Urinary bladder (tissue), 4 donors: ENCODE data around the gene ANP32E. TPM values are rescaled to one million over a fixed set of nuclear protein-coding genes. Genes with fewer than 3 reads are reported as not detected.
"Not testable (repeated sequence)": the region's sequence is repeated elsewhere in the genome, so short reads cannot be mapped to it uniquely, and the experiment has no call there.

Source experiments
- DNase-seq: peaks from one replicate; pipeline ENCODE4 v3.0.0-alpha.2; 2015; ENCODE audit errors: extremely low spot score
- H3K27ac ChIP-seq: one replicate; pipeline ENCODE4 v1.5.1; 2013; ENCODE audit warnings: low read depth, mild to moderate bottlenecking, moderate library complexity
- H3K36me3 ChIP-seq: one replicate; pipeline ENCODE4 v1.6.1; 2013; ENCODE audit warnings: mild to moderate bottlenecking, moderate library complexity; ENCODE audit not compliant: insufficient read depth
- H3K4me1 ChIP-seq: one replicate; pipeline ENCODE4 v1.6.1; 2013; ENCODE audit warnings: mild to moderate bottlenecking, moderate library complexity; ENCODE audit not compliant: insufficient read depth
- H3K4me3 ChIP-seq: one replicate; pipeline ENCODE4 v1.5.1; 2013; ENCODE audit warnings: low read depth, low read length
- WGBS: extraction: QIAGEN DNeasy Blood & Tissue Kit; methylation state at CpG from one replicate; pipeline ENCODE4 v1.1.7; 2013; 5-methylcytosine and 5-hydroxymethylcytosine counted together
- polyA plus RNA-seq: library from polyadenylated mRNA; stranded (reverse); fragments of 200-250 nt; gene quantifications from one replicate; pipeline ENCODE4 v1.2.3, GENCODE V29; 2013
- total RNA-seq: library from RNA; depleted of rRNA; stranded (reverse); fragments of >200 nt; gene quantifications from one replicate; pipeline ENCODE4 v1.2.3, GENCODE V29; 2014
- donor health status: healthy with polysubstance abuse.
- donor health status: healthy.

ANP32E gene
- total and polyA plus RNA-seq, 2 donors: 30.8 to 38.8 TPM

DNA sequence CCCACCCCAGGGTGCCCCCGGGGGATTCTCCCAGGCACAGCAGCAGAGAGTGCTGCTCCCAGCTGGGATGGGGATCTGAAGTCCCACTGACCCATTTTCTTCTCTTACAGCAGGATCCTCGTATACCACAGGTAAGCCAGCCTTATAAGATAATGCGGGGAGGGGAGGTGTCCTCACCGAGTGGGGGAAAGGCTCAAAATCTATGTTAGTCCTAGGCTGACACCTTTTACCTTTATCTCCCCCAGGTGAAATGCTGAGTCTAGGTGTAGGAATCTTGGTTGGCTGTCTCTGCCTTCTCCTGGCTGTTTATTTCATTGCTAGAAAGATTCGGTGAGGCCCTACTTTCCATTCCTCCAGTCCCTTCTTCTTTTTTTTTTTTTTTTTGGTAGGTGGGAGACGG is 27.6 kb upstream of the ANP32E start:
- DNase-seq: no peak
- no peak overlapping the region for H3K4me3 ChIP-seq
- H3K27ac ChIP-seq: no peak overlapping the region
- peaks cover 2% of the 10 kb centered on the region for H3K36me3 ChIP-seq
- 74% methylated on average over 6 of the region's 6 CpGs for WGBS
- no peaks in the 10 kb centered on the region for H3K4me1 ChIP-seq

DNA sequence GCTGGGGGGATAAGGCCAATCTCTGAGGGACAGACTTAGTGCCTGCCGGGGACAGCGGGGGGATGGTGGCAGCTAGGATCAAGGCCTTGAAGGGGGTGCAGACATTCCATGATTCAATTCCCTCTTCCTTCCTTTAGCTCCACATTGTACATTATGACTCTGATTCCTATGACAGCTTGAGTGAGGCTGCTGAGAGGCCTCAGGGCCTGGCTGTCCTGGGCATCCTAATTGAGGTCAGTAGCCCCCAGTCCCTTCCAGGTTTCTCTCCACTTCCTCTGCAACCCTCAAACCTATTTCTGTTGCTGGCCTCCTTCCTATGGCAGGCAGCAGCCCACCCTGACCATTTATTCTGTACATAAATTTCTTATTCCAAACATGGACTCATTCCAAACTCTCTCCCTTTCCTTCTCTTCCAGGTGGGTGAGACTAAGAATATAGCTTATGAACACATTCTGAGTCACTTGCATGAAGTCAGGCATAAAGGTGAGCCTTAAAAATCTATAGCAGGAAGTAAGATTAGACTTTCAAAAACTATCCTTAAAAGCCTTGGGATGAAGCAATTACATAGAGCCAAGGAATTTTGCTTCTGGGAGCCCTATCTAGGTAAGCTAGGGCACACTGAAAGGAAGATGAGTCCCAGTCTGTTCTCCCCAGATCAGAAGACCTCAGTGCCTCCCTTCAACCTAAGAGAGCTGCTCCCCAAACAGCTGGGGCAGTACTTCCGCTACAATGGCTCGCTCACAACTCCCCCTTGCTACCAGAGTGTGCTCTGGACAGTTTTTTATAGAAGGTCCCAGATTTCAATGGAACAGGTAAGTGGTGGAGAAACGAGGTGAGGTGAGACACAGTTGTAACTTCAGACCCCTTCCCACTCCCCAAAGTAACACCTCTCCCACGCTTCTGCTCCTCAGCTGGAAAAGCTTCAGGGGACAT is 26.7 kb upstream of the ANP32E start:
- H3K27ac ChIP-seq: no peak overlapping the region

DNA sequence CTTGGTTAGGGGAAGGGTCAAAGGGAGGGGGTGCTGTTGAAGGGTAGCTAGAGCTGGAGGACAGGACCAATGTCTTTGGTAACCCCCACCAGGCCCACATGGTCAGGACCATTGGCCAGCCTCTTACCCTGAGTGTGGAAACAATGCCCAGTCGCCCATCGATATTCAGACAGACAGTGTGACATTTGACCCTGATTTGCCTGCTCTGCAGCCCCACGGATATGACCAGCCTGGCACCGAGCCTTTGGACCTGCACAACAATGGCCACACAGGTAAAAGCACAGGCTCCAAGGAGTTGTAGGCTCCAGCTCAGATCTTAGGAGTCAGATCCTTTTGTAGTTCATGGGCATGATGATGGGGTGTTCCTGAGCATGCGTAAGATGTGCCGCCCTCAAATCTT is 25.5 kb upstream of the ANP32E start:
- no peak for DNase-seq
- Histone ChIP-seq H3K4me1 (no peaks in the 10 kb centered on the region), H3K36me3 (peaks cover 2% of the 10 kb centered on the region), H3K4me3 (no peak overlapping the region), H3K27ac (no peak overlapping the region)
- WGBS: 90% methylated on average over 6 of the region's 6 CpGs

More for the DNA sequence above, 26.7 kb upstream of the ANP32E start:
- Histone ChIP-seq H3K4me1 (no peaks in the 10 kb centered on the region), H3K36me3 (peaks cover 2% of the 10 kb centered on the region), H3K4me3 (no peak overlapping the region)
- DNase-seq: no peak
- 83% methylated on average over 6 of the region's 6 CpGs for WGBS

DNA sequence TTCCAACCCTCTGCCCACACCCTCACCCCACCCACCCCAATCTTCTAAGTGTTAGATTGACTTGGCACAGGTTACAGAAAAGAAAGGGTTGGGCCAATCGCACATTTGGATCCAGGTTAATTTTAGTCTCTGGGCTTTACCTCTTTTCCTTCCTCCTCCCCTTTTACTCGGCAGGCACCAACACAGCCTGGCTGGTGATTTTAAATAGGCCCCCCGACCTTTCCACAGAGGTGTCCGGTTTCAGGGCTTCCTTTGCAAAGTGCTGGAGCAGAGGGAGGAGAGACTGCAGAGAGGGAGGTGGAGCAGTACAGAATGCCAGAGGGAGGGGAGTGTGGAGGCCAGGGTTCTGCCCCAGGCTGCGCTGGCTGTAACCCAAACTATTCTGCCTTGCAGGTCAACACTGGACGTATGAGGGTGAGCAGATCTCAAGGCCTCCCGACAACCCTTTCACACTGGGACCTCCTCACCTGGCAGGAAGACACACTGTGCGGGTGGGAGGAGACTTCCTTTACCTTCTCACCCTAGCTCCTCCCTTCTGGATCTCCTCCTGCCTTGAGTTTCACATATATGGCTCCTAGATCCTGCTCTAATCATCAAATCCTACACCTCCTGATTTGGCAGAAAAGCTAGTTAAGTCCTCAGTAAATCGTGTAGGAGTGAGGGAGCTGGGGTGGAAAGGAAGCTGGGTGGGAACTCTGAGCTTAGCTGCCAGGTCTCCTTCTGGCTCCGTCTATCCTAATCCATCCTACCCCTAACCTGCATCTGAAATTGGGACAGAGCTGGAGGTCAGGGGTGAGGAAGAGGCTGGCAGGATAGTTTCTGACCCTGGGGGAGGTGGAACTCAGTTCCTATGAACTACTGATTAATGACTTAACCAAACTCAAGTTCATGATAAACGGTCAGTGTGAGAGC is 24.1 kb upstream of the ANP32E start:
- 24% methylated on average over 11 of the region's 11 CpGs for WGBS
- DNase-seq: no peak
- Histone ChIP-seq H3K4me3 (no peak overlapping the region), H3K27ac (no peak overlapping the region), H3K4me1 (no peaks in the 10 kb centered on the region), H3K36me3 (no peaks in the 10 kb centered on the region)

DNA sequence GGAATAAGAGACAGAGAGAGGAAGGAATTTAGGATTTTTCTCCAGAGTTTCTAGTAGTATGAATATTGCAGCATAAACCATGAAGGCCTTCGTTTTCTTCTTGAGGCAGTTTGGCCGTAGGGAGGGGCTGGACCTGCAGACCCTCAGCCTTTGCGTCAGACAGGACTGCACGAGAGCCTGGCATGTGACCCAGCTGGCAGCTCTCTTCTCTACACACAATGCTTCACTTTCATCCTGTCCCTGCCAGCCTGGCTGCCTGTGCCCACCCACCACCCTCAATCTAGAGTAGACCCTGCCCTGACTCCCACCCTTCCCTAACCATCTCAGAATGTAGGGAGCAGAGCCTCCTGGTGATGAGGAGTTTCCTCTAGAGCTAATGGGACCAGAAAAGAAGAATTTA is 23.3 kb upstream of the ANP32E start:
- no peaks in the 10 kb centered on the region for H3K4me1 ChIP-seq
- H3K36me3 ChIP-seq: no peaks in the 10 kb centered on the region
- no peak for DNase-seq
- WGBS: 49% methylated on average over 4 of the region's 4 CpGs
- no peak overlapping the region for H3K27ac ChIP-seq
- H3K4me3 ChIP-seq: no peak overlapping the region

DNA sequence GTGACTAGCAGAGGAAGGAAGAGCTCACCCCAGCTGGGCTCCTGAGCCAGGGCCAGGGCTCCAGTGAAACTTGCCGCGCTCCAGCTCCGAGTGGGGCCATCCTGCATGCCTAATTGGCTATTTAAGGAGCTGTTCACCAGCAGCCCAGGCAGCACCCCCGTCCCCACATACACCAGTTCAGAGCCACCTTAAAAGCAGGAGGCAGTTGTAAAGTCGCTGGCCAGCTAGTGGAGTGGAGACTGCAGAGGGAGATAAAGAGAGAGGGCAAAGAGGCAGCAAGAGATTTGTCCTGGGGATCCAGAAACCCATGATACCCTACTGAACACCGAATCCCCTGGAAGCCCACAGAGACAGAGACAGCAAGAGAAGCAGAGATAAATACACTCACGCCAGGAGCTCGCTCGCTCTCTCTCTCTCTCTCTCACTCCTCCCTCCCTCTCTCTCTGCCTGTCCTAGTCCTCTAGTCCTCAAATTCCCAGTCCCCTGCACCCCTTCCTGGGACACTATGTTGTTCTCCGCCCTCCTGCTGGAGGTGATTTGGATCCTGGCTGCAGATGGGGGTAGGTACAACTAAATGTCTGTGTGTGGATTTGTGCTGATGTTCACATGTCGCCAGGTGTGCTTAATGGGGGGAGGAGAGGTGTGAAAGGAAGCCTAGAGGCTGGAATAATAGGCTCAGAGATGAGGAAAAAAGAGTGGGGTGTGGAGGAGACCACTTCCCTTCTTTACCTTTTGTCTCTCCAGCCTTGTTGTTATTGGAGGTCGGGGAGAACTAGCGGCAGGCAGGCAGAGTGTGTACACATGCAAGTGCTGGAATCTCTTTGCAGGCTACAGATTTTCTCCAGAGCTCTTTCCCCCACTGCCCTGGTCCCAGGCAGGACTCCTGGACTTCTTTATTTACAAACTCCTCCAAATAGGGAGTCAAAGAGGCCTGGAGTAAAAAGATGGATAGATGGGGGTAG is 22.0 kb upstream of the ANP32E start, which contains the start of gene CA14:
Gene CA14, plus strand, starts transcription at position 151 of the 962 bp plus-strand sequence. Its CDS starts 355 bp downstream, at position 506.
- H3K4me1 ChIP-seq: no peaks in the 10 kb centered on the region
- no peak for DNase-seq
- H3K36me3 ChIP-seq: no peaks in the 10 kb centered on the region
- no peak within 1 kb of the TSS for H3K4me3 ChIP-seq
- H3K27ac ChIP-seq: no peak within 1 kb of the TSS
- 36% methylated on average over 13 of the region's 13 CpGs for WGBS

DNA sequence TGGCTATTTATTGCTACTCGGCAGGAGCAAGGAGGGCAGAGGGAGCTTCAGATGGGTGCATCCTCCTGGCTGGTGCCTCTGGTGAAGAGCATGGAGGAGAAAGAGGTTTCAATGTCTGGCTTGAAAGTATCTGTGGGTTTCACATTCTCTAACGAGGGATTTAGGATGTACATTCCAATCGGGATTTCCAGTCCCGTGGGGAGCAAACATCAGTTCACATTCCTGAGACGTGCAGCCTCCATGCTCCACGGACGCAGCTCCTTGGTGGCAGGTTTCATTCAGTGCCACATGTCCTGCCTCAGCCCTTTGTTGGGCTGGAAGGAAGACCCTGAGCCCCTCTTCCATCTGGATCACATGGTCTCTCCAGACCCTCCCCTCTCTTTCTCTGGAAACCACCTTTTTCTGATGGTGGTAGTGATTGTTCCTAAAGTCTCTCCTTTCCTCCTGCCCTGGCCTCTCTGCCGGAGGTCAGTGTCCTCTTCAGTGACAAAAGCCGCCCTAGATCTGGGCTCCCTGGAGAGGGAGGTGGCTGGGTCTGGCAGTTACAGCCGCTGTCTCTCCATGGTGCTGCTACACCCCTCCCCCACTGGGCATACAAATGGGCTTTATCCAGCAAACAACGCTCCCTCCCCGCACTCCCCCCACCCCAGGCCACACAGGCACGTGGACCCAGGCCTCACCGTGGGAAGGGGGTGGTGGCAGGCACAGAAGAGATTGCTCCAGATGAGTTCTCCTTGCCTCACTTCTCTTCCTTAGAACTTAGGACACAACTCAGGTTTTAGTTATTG is 20.8 kb upstream of the ANP32E start:
- 21% methylated on average over 14 of the region's 14 CpGs for WGBS
- Histone ChIP-seq H3K4me3 (no peak overlapping the region), H3K36me3 (no peaks in the 10 kb centered on the region), H3K4me1 (no peaks in the 10 kb centered on the region), H3K27ac (no peak overlapping the region)
- DNase-seq: no peak

DNA sequence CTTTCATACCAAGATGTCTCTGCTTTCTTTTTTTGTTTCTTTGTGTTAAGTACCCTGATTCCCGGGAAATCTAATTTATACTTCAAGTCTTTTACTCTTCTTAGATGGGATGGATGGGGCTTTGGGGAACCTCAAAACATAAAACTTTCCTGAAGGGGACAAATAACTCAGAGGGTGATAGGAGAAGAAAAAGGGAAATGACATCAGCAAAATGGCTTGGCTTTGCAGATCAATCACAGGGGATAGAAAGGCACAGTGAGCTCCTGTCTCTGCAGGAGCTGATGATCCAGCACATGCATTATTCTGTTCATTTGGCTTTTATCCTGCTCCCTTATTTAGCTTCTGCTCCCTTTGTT is 20.3 kb upstream of the ANP32E start:
- Histone ChIP-seq H3K36me3 (no peaks in the 10 kb centered on the region), H3K4me1 (no peaks in the 10 kb centered on the region), H3K4me3 (no peak overlapping the region), H3K27ac (no peak overlapping the region)
- WGBS: 1% methylated on average over 1 of the region's 1 CpG
- no peak for DNase-seq

DNA sequence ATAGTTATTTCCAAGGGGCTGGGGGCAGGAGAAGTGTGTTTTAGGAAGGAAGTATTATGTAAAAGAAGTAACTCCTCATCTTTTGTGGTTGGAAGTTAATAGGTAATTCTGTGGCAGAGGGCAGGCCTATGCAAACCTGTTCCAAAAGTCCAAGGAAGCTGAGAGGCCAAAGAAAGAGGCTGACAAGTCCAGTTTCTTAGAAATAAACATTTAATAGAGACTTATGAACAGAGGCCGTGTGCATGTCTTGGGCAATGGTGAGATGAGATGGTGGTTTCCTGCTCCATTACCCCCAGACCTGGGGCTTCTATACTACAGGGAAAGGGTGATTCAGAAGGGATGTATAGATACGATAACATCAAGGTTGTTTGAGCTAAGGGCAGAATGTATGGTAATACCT is 14.0 kb upstream of the ANP32E start:
- DNase-seq: no peak
- WGBS: 73% methylated on average over 2 of the region's 2 CpGs
- no peak overlapping the region for H3K4me3 ChIP-seq

DNA sequence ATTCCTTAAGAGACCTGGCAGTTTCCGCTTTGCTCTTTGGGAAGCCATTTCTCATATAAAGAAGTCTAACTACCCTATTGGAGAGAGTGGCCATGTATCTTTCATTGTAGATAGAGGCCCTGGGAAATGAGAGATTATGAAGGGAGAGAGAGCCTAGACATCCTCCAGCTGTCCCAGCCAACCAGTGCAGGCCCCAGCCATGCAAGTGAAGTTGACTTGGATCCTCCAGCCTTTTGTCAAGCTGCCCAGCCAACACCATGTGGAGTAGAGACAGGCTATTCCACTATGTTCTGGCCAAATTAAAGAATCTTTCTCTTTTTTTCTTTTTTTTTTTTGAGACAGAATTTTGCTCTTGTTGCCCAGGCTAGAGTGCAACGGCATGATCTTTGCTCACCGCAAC is 7.1 kb upstream of the ANP32E start:
- Histone ChIP-seq H3K36me3 (no peaks in the 10 kb centered on the region), H3K4me3 (no peak overlapping the region), H3K4me1 (no peaks in the 10 kb centered on the region), H3K27ac (no peak overlapping the region)
- WGBS: 82% methylated on average over 3 of the region's 3 CpGs
- DNase-seq: no peak

More for the DNA sequence above, 14.0 kb upstream of the ANP32E start:
- Histone ChIP-seq H3K27ac (no peak overlapping the region), H3K36me3 (no peaks in the 10 kb centered on the region), H3K4me1 (no peaks in the 10 kb centered on the region)

DNA sequence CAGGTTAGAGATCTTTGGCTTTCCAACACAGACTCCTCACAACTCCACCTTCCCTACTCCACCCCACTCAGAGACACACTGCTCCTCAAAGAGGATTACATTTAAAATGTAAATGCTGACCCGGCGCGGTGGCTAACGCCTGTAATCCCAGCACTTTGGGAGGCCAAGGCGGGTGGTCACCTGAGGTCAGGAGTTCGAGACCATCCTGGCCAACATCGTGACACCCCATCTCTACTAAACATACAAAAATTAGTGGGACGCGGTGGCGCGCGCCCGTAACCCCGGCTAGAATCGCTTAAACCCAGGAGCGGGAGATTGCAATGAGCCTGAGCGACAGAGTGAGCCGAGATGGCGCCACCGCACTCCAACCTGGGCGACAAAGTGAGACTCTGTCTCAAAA is 1.8 kb upstream of the ANP32E start:
- Histone ChIP-seq H3K4me1 (no peaks in the 10 kb centered on the region), H3K27ac (no peak overlapping the region), H3K36me3 (no peaks in the 10 kb centered on the region), H3K4me3 (no peak overlapping the region)
- DNase-seq: no peak
- 96% methylated on average over 21 of the region's 21 CpGs for WGBS

DNA sequence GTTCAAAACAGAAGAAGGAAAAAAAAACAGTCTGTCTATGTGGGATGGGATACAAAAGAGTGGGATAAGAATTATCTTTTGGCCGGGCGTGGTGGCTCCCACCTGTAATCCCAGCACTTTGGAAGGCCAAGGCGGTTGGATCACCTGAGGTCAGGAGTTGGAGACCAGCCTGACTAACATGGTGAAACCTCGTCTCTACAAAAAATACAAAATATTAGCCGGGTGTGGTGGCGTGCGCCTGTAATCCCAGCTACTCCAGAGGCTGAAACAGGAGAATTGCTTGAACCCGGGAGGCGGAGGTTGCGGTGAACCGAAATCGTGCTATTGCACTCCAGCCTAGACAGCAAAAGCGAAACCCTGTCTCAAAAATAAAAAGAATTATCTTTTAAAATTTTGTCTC is 1.3 kb upstream of the ANP32E start:
- WGBS: 91% methylated on average over 13 of the region's 13 CpGs
- H3K4me1 ChIP-seq, H3K27ac ChIP-seq, DNase-seq, H3K36me3 ChIP-seq, H3K4me3 ChIP-seq: not testable (repeated sequence)
